ENCODE data around the gene IFI16.

DNA sequence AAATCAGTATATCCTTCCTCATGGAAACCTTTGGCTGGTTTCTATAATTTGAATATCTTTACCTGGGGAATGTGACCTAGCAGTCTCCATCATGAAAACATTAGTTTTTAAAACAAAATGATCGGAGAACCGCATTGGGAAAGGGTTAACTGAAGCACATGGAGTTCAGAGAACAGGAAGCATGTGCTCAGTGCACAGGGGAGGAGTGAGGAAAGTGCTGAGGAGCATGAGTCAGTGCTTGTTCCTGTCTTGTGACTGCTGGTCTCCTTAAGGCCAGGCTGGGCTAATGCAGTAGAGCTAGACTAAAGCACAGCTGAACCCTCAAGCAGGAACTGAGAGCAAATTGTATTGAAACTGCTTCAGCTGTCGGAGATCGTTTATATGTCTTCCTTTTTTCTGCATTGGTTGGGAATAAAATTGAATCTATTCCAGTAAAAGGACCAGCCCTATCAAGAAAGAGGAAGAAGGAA lies 5.8 kb downstream of the IFI16 start:
- TF ChIP-seq, protein P1, sequence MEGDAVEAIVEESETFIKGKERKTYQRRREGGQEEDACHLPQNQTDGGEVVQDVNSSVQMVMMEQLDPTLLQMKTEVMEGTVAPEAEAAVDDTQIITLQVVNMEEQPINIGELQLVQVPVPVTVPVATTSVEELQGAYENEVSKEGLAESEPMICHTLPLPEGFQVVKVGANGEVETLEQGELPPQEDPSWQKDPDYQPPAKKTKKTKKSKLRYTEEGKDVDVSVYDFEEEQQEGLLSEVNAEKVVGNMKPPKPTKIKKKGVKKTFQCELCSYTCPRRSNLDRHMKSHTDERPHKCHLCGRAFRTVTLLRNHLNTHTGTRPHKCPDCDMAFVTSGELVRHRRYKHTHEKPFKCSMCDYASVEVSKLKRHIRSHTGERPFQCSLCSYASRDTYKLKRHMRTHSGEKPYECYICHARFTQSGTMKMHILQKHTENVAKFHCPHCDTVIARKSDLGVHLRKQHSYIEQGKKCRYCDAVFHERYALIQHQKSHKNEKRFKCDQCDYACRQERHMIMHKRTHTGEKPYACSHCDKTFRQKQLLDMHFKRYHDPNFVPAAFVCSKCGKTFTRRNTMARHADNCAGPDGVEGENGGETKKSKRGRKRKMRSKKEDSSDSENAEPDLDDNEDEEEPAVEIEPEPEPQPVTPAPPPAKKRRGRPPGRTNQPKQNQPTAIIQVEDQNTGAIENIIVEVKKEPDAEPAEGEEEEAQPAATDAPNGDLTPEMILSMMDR (IDR thresholded peaks at IDR 0.05) = peak in 2 of 6 experiments; percentile 15 to 29
- TF ChIP-seq POLR2A (IDR thresholded peaks at IDR 0.05) (peak in 1 of 4 donors; percentile 70), POLR2AphosphoS5 (IDR thresholded peaks at IDR 0.05) (peak; percentile 79 to 88), EP300 (IDR thresholded peaks at IDR 0.05) (peak in 2 of 4 donors; percentile 43 to 92)

All from upper lobe of left lung (tissue), 4 donors.